ENCODE measurements around the gene DIP2B. TPM values are rescaled to one million over a fixed set of nuclear protein-coding genes. Genes with fewer than 3 reads are reported as not detected.

DIP2B gene
- total RNA-seq, 1 experiment from 2014 or later: 20.0 TPM

DNA sequence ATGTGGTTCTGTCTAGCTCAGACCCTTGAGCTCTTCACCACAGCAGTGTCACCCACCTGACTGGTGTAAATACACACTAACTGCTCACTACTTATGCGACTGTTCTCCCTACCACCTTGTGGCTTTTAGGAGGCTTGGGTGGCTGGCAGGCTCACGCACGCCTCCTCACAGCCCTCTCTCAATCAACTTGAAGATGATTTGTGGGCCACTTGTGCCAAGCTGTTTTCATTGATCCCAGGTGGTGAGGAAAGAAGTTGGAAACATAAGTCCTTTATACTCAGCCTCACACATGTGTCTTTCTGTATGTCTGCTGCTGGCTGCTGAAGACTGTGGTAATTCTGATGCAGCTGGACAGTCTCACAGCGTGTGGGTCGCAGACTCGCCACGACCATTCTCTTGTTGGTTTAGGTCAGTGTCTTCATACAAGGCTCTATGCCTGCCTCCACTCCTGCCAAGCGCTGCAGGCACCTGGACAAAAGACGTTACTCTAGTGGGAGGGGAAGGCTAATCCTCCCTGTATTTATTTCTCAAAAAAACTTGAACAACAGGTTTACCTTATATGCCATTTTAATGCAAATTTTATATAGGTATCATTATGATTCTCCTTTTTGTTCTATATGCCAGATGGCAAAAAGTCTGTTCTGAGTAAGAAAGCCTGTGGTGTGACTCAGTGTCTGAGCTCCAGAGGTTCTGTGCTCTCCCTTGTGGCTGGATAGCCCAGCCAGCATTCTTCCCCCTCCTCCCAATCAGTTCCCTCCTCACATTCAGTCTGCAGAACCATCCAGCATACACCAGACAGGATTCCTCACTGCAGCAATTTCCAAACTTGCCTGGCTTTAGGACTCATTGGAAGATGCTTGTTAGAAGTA is 115.6 kb downstream of the DIP2B start:
- H3K23me2 ChIP-seq (ENCODE audit: insufficient read length, low read depth, low read length, poor library complexity, severe bottlenecking): no peaks in the 10 kb centered on the region
- H3K27ac ChIP-seq (ENCODE audit: insufficient read length, low read depth, low read length): peak overlapping the region; percentile 43
- WGBS (ENCODE audit: extremely low coverage, insufficient read length, low lambda C conversion rate): no CpG with 5 or more reads among the region's 9 CpGs
- H2BK20ac ChIP-seq (ENCODE audit: low read depth, low read length, poor library complexity, severe bottlenecking): no peak overlapping the region
- no peaks in the 10 kb centered on the region for H4K20me1 ChIP-seq (ENCODE audit: control insufficient read depth, insufficient read depth, insufficient read length)
- H3K4me2 ChIP-seq (ENCODE audit: insufficient read depth, insufficient read length, low read length): no peak overlapping the region
- H3K18ac ChIP-seq (ENCODE audit: insufficient read length, low read depth, low read length): peak overlapping the region; percentile 27
- H3K56ac ChIP-seq (ENCODE audit: insufficient read length, low read depth, low read length): no peak overlapping the region
- peak overlapping the region; percentile 18 for H3K14ac ChIP-seq (ENCODE audit: insufficient read depth, low read length)
- no peaks in the 10 kb centered on the region for H3K9me3 ChIP-seq (ENCODE audit: control insufficient read depth, low read depth, low read length)
- no peak overlapping the region for H2BK120ac ChIP-seq (ENCODE audit: low read depth, low read length, poor library complexity, severe bottlenecking)
- Mint-ChIP-seq H3K36me3 (ENCODE audit: insufficient read depth in 1 of 3, low read depth in 3 of 3) (no peaks in the 10 kb centered on the region), H3K27me3 (ENCODE audit: low read depth) (no peaks in the 10 kb centered on the region), H3K4me3 (peak overlapping the region in 1 of 2 experiments; percentile 12; a peak in 2 of 5 replicates), H3K4me1 (peaks cover 45 to 47% of the 10 kb centered on the region in 2 experiments), H3K9me3 (no peaks in the 10 kb centered on the region), H3K27ac (peak overlapping the region; percentile 89 to 96 (median 95))
- no peak overlapping the region for H4K91ac ChIP-seq (ENCODE audit: insufficient read length, low read depth, low read length)
- H2BK5ac ChIP-seq (ENCODE audit: insufficient read length, low read length): no peak overlapping the region
- no peak for DNase-seq
- H3K27me3 ChIP-seq (ENCODE audit: insufficient read depth, low read length): no peaks in the 10 kb centered on the region
- no peaks in the 10 kb centered on the region for H3K79me1 ChIP-seq (ENCODE audit: insufficient read depth, low read depth, low read length, poor library complexity, severe bottlenecking)
- H4K8ac ChIP-seq (replicated peaks; ENCODE audit: insufficient read length, low read depth, low read length): no peak overlapping the region
- H3K4ac ChIP-seq (ENCODE audit: low read depth, low read length): no peak overlapping the region
- no peak for TF ChIP-seq CTCF (conservative IDR thresholded peaks at IDR 0.05)
- H3K23ac ChIP-seq (ENCODE audit: insufficient read length, low read depth, low read length): no peak overlapping the region
- no peak overlapping the region for H2BK15ac ChIP-seq (ENCODE audit: low read depth, low read length)
- no peak overlapping the region for H3T11ph ChIP-seq (ENCODE audit: low read length)
- H3K4me1 ChIP-seq (ENCODE audit: insufficient read depth, low read length): peaks cover 20% of the 10 kb centered on the region; the same call in 1 of the 2 replicates
- H2BK12ac ChIP-seq (ENCODE audit: insufficient read length, low read depth, low read length): no peak overlapping the region
- no peak overlapping the region for H3K9ac ChIP-seq (ENCODE audit: extremely low read depth, insufficient read length, low read length)
- peaks cover 3% of the 10 kb centered on the region; the same call in 1 of the 2 replicates for H3K79me2 ChIP-seq (ENCODE audit: insufficient read depth, low read length)
- no peak overlapping the region for H2AFZ ChIP-seq (ENCODE audit: low read length)
- H4K5ac ChIP-seq (ENCODE audit: insufficient read length, low read depth, low read length): no peak overlapping the region
- H2AK5ac ChIP-seq (ENCODE audit: insufficient read length, low read length): no peak overlapping the region

Measured in H9 (cell line).